Stimulated activated CD4-positive, alpha-beta T cell treated with anti-CD3 and anti-CD28 coated beads, Interleukin-4, amount 100 ng/mL, for 24 hours (primary cell): ENCODE measurements around the gene SYT7.
"Not testable (repeated sequence)": the region's sequence is repeated elsewhere in the genome, so short reads cannot be mapped to it uniquely, and the experiment has no call there.

Experiments used
- DNase-seq: peaks from one replicate; pipeline ENCODE4 v3.0.0-alpha.2; 2020

The SYT7 gene

DNA sequence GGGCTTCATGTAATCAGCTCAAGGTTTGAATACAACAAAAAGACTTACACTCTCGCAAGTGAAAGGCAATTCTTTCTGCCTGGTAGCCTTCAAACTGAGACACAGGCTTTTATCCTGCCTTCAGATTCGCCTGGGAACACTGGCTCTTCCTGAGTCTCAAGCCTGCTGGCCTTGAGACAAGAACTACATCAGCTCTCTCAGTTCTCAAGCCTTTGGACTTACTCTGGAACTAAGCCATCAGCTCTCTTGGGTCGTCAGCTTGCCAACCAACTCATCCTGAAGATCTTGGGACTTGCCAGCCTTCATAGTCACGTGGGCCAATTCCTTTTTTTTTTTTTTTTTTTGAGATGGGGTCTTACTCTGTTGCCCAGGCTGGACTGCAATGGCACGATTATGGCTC is 108.0 kb downstream of the SYT7 start:
- DNase-seq = no peak

DNA sequence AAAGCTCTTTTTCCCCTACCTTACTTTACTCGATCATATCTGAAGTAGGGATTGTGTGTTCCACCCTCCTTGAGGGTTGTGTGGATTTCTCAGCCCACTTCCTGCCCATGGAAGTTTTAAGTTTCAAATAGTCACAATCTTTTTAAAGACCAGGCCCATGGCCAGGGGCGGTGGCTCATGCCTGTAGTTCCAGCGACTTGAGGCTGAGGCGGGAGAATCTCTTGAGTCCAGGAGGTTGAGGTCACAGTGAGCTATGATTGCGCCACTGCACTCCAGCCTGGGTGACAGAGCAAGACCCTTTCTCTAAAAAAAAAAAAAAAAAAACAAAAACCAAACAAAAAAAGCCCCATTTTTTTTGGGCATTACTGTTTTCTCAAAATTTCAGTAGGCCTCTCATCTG is 108.6 kb downstream of the SYT7 start:
- no peak for DNase-seq

DNA sequence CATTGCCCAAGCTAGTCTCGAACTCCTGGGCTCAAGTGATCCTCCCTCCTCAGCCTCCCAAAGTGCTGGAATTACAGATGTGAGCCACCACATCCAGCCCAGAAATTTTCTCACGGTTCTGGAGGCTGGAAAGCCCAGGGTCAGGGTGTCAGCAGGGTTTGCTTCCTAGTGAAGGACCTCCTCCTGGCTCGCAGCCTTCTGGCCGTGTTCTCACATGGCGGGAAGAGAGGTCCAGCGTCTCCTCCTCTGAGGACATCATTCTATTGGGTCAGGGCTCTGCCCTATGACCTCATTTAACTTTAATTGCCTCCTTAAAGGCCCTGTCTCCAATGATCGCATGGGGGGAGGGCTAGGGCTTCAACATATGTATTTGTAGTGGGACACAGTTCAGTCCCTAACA is 112.9 kb downstream of the SYT7 start:
- no peak for DNase-seq

- DNase-seq = not testable (repeated sequence)
Observed at GRCh38 chr11:61467602-61468001, 113.3 kb downstream of the SYT7 start.
